HCT116 (cell line): ENCODE measurements around the gene NLRP5. TPM values are rescaled to one million over a fixed set of nuclear protein-coding genes. Genes with fewer than 3 reads are reported as not detected.

Source experiments
- ATAC-seq: fragments of 200-7000 bp; cut with Tn5 transposase; 2 replicates; pipeline ENCODE4 v1.9.1; 2020; ENCODE audit warnings: mild to moderate bottlenecking, moderate library complexity
- BruUV-seq: library from RNA; stranded (reverse); fragments of 400-500 nt; replicated peaks from 2 replicates; lab custom pipeline; 2021; lab: Mats Ljungman, UMichigan
- CTCF ChIA-PET: fragments of 300-600 bp; sonication (Branson Sonifier 250); formaldehyde crosslinking; loops from one replicate; lab custom pipeline; 2021; ENCODE audit warnings: antibody characterized with exemption; lab: Charles Lee
- POLR2A ChIA-PET: fragments of 300-600, 350-600 bp; sonication (Branson Sonifier 250); formaldehyde crosslinking; loops from one replicate; lab custom pipeline; 2021; ENCODE audit warnings: antibody characterized with exemption; lab: Charles Lee
- RAD21 ChIA-PET, 2 experiments: fragments of 300-600 bp; sonication (Branson Sonifier 250); formaldehyde crosslinking; loops; one replicate each; lab custom pipeline; 2023; ENCODE audit warnings: low total read pairs in 2 of 2; ENCODE audit not compliant: uncharacterized antibody in 2 of 2, unreplicated experiment in 2 of 2, low non-redundant PET in 1 of 2; lab: Charles Lee
- DNase-seq: peaks from one replicate; pipeline ENCODE4 v3.0.0-alpha.2; 2010; ENCODE audit warnings: low read depth, low spot score
- H2AFZ ChIP-seq: fragments of 200-600 bp; shearing (Covaris generic), sonication (generic); 2 replicates; pipeline ENCODE4 v1.6.1; 2017; ENCODE audit warnings: low read depth, mixed run types, mixed read lengths, antibody characterized with exemption, low read length; ENCODE audit not compliant: poor library complexity, severe bottlenecking
- H3K27ac ChIP-seq: 2 replicates; pipeline ENCODE4 v1.5.1; 2012; ENCODE audit warnings: low read depth, low read length
- H3K27me3 ChIP-seq: fragments of 200-600 bp; sonication (generic); 2 replicates; pipeline ENCODE4 v1.6.1; 2016; ENCODE audit warnings: mixed run types, low read length, mixed read lengths; ENCODE audit not compliant: insufficient read depth
- H3K36me3 ChIP-seq, 2 experiments: fragments of 200-500 bp in 1 of 2; fragments of 200-600 bp in 1 of 2; sonication (Bioruptor generic) in 1 of 2; sonication (generic) in 1 of 2; 2 replicates each; pipeline versions ENCODE4 v1.5.1 to v1.6.1; 2014 to 2016; ENCODE audit warnings: low read length in 2 of 2, inconsistent platforms in 1 of 2, mixed read lengths in 1 of 2, mixed run types in 1 of 2; ENCODE audit not compliant: insufficient read depth in 2 of 2, control insufficient read depth in 1 of 2
- H3K4me1 ChIP-seq, 2 experiments: fragments of 200-600 bp in 1 of 2; sonication (generic) in 1 of 2; 2 replicates each; pipeline versions ENCODE4 v1.5.1 to v1.6.1; 2012 to 2017; ENCODE audit warnings: low read length in 2 of 2, inconsistent platforms in 1 of 2, mild to moderate bottlenecking in 1 of 2, mixed read lengths in 1 of 2, mixed run types in 1 of 2, moderate library complexity in 1 of 2; ENCODE audit not compliant: insufficient read depth in 2 of 2, control insufficient read depth in 1 of 2
- H3K4me2 ChIP-seq: fragments of 200-600 bp; sonication (generic); 2 replicates; pipeline ENCODE4 v1.6.1; 2017; ENCODE audit warnings: mixed run types, low read length, mixed read lengths
- H3K4me3 ChIP-seq, 2 experiments: fragments of 200-600 bp in 1 of 2; sonication (generic) in 1 of 2; replicated peaks in 1 of 2; 2 replicates each; pipeline ENCODE4 v1.5.1; 2011 to 2016; ENCODE audit warnings: low read length in 2 of 2, control low read depth in 1 of 2, low read depth in 1 of 2, mild to moderate bottlenecking in 1 of 2, mixed read lengths in 1 of 2, mixed run types in 1 of 2
- H3K79me2 ChIP-seq: fragments of 200-600 bp; sonication (generic); 2 replicates; pipeline ENCODE4 v1.6.1; 2017; ENCODE audit warnings: mild to moderate bottlenecking, mixed run types, low read length, moderate library complexity, mixed read lengths; ENCODE audit not compliant: insufficient read depth
- H3K9ac ChIP-seq: fragments of 200-600 bp; sonication (generic); 2 replicates; pipeline ENCODE4 v1.6.1; 2016; ENCODE audit warnings: low read length, mixed read lengths
- H3K9me2 ChIP-seq: fragments of 200-600 bp; sonication (generic), shearing (Covaris generic); 2 replicates; pipeline ENCODE4 v1.6.1; 2017; ENCODE audit warnings: mixed run types, mild to moderate bottlenecking, moderate library complexity; ENCODE audit not compliant: insufficient read depth
- H3K9me3 ChIP-seq, 2 experiments: fragments of 200-500 bp in 1 of 2; fragments of 200-600 bp in 1 of 2; sonication (Bioruptor generic) in 1 of 2; sonication (generic) in 1 of 2; 2 replicates each; pipeline ENCODE4 v1.6.1; 2014 to 2017; ENCODE audit warnings: low read length in 2 of 2, mixed read lengths in 2 of 2, inconsistent platforms in 1 of 2, low read depth in 1 of 2, mild to moderate bottlenecking in 1 of 2, mixed run types in 1 of 2, moderate library complexity in 1 of 2; ENCODE audit not compliant: control insufficient read depth in 1 of 2, insufficient read depth in 1 of 2
- H4K20me1 ChIP-seq: fragments of 200-600 bp; sonication (generic), shearing (Covaris generic); 2 replicates; pipeline ENCODE4 v1.6.1; 2017; ENCODE audit warnings: mixed run types, mild to moderate bottlenecking, moderate library complexity; ENCODE audit not compliant: insufficient read depth
- ATF3 ChIP-seq: IDR thresholded peaks from 2 replicates; pipeline ENCODE4 v1.6.1; 2012
- CBX3 ChIP-seq: IDR thresholded peaks from 2 replicates; pipeline ENCODE4 v1.6.1; 2012; ENCODE audit warnings: low read depth
- CEBPB ChIP-seq: IDR thresholded peaks from 2 replicates; pipeline ENCODE4 v1.6.1; 2012; ENCODE audit warnings: low read depth
- CTCF ChIP-seq, 3 experiments: fragments of 200-600 bp in 1 of 3; sonication (generic) in 1 of 3; IDR thresholded peaks in 2 of 3; conservative IDR thresholded peaks in 1 of 3; 2 replicates each; pipeline ENCODE4 v1.5.1; 2012 to 2017; ENCODE audit warnings: low read depth in 2 of 3, low read length in 2 of 3, antibody characterized with exemption in 1 of 3, borderline replicate concordance in 1 of 3, control low read depth in 1 of 3, mild to moderate bottlenecking in 1 of 3, mixed read lengths in 1 of 3, mixed run types in 1 of 3, moderate library complexity in 1 of 3; ENCODE audit not compliant: insufficient read depth in 1 of 3
- EGR1 ChIP-seq: IDR thresholded peaks from 2 replicates; pipeline ENCODE4 v1.6.1; 2012; ENCODE audit warnings: low read depth
- ELF1 ChIP-seq: IDR thresholded peaks from 2 replicates; pipeline ENCODE4 v1.6.1; 2012; ENCODE audit warnings: low read depth, borderline replicate concordance
- MAX ChIP-seq: IDR thresholded peaks from 2 replicates; pipeline ENCODE4 v1.6.1; 2012
- POLR2AphosphoS5 ChIP-seq: IDR thresholded peaks from 2 replicates; pipeline ENCODE4 v1.6.1; 2011; ENCODE audit warnings: mild to moderate bottlenecking, low read depth, low read length, moderate library complexity
- RAD21 ChIP-seq: IDR thresholded peaks from 2 replicates; pipeline ENCODE4 v1.6.1; 2012; ENCODE audit warnings: low read depth, mild to moderate bottlenecking
- SIN3A ChIP-seq: IDR thresholded peaks from 2 replicates; pipeline ENCODE4 v1.6.1; 2012; ENCODE audit warnings: low read depth
- SP1 ChIP-seq: IDR thresholded peaks from 2 replicates; pipeline ENCODE4 v1.6.1; 2012; ENCODE audit warnings: low read depth
- TCF7L2 ChIP-seq: IDR thresholded peaks from 2 replicates; pipeline ENCODE4 v1.7.0; 2011; ENCODE audit warnings: borderline replicate concordance, inconsistent platforms; ENCODE audit not compliant: insufficient read depth, insufficient read length; ENCODE audit errors: extremely low read depth
- ZFX ChIP-seq: fragments of 450-650 bp; IDR thresholded peaks from 2 replicates; pipeline ENCODE4 v1.6.1; 2017
- intact Hi-C: fragments of 100-400 bp; cut with micrococcal nuclease; formaldehyde crosslinking; loops from 2 replicates; pipeline ENCODE4 v1.10.0; 2022
- total RNA-seq: library from RNA; stranded (reverse); gene quantifications from one replicate; pipeline ENCODE4 v1.2.1, GENCODE V29; 2021; ENCODE audit not compliant: unreplicated experiment

NLRP5 gene
- total RNA-seq, 1 experiment from 2014 or later: 0.30 TPM

GRCh38 chr19:56089344-56089743, 102.8 kb downstream of the NLRP5 start:
- Histone ChIP-seq H3K4me2 (no peak overlapping the region), H3K79me2 (peaks cover 47% of the 10 kb centered on the region), H3K9ac (no peak overlapping the region), H3K9me2 (no peaks in the 10 kb centered on the region), H3K4me3 (no peak overlapping the region), H3K4me1 (no peaks in the 10 kb centered on the region), H3K27ac (no peak overlapping the region), H3K9me3 (no peaks in the 10 kb centered on the region), H2AFZ (no peak overlapping the region), H3K36me3 (no peaks in the 10 kb centered on the region; a peak in 1 of 4 replicates), H3K27me3 (no peaks in the 10 kb centered on the region), H4K20me1 (peaks cover 5% of the 10 kb centered on the region; the same call in 1 of the 2 replicates)
- RAD21 ChIA-PET: no interaction called here
- TF ChIP-seq SIN3A: no peak
- no peak for TF ChIP-seq CBX3
- no peak for TF ChIP-seq CEBPB
- no peak for TF ChIP-seq POLR2AphosphoS5
- TF ChIP-seq ZFX: no peak
- no peak for TF ChIP-seq ELF1
- TF ChIP-seq MAX: no peak
- TF ChIP-seq EGR1: no peak
- no peak for TF ChIP-seq SP1
- TF ChIP-seq CTCF (IDR thresholded peaks at IDR 0.05 in 2 of 3, conservative IDR thresholded peaks at IDR 0.05 in 1 of 3; ENCODE audit: borderline replicate concordance in 1 of 3, insufficient read depth in 1 of 3, low read depth in 2 of 3, low read length in 2 of 3): no peak
- TF ChIP-seq TCF7L2: no peak
- TF ChIP-seq ATF3: no peak
- TF ChIP-seq RAD21: no peak
- no peak for ATAC-seq
- CTCF ChIA-PET: no interaction called here
- POLR2A ChIA-PET: no interaction called here
- DNase-seq: no peak
- intact Hi-C loops: no loop called here
- no TSS peak for BruUV-seq
